GM12878 (cell line): ENCODE measurements around the gene ARHGAP32. TPM values are rescaled to one million over a fixed set of nuclear protein-coding genes. Genes with fewer than 3 reads are reported as not detected.

ENCODE experiments used
- ATAC-seq: fragments of 200-7000 bp; cut with Tn5 transposase; 3 replicates; pipeline ENCODE4 v1.9.1; 2020; ENCODE audit warnings: mild to moderate bottlenecking, moderate library complexity
- BruUV-seq: library from RNA; stranded (reverse); fragments of 400-500 nt; replicated peaks from 2 replicates; lab custom pipeline; 2021; lab: Mats Ljungman, UMichigan
- CTCF ChIA-PET: fragments of 300-600 bp; sonication (Branson Sonifier 250); formaldehyde crosslinking; extraction: SDS; loops from one replicate; lab custom pipeline; 2021; ENCODE audit warnings: inconsistent platforms; lab: Yijun Ruan, JAX
- POLR2A ChIA-PET: fragments of 350-600 bp; formaldehyde crosslinking; extraction: SDS; loops from one replicate; lab custom pipeline; 2021; ENCODE audit warnings: inconsistent platforms; lab: Charles Lee
- RAD21 ChIA-PET: fragments of 300-600 bp; sonication (Branson Sonifier 250); formaldehyde crosslinking; loops from one replicate; lab custom pipeline; 2023; ENCODE audit warnings: antibody characterized with exemption; ENCODE audit not compliant: unreplicated experiment; lab: Charles Lee
- SMC1A ChIA-PET: fragments of 300-600 bp; sonication (Branson Sonifier 250); formaldehyde crosslinking; loops from one replicate; lab custom pipeline; 2023; ENCODE audit not compliant: unreplicated experiment, uncharacterized antibody; lab: Charles Lee
- DNase-seq: peaks from one replicate; pipeline ENCODE4 v3.0.0-alpha.2; 2011; ENCODE audit warnings: low read depth, low spot score
- FAIRE-seq: peaks from 3 replicates; lab custom pipeline; 2011; peaks lifted over from hg19 to GRCh38; lab: Jason Lieb, UNC
- H2AFZ ChIP-seq: 2 replicates; pipeline ENCODE4 v1.6.0; 2011; ENCODE audit warnings: low read depth, low read length, control low read depth; ENCODE audit not compliant: control insufficient read depth
- H3K27ac ChIP-seq: 2 replicates; pipeline ENCODE4 v1.5.1; 2011; ENCODE audit warnings: control low read depth; ENCODE audit not compliant: control insufficient read depth, insufficient read depth
- H3K27me3 ChIP-seq, 2 experiments: replicated peaks in 1 of 2; 2 replicates each; pipeline versions ENCODE4 v1.6.0 to v1.6.1; 2011; ENCODE audit warnings: low read length in 1 of 2; ENCODE audit not compliant: control insufficient read depth in 2 of 2, insufficient read depth in 2 of 2
- H3K36me3 ChIP-seq, 2 experiments: 2 replicates each; pipeline ENCODE4 v1.5.1; 2011; ENCODE audit warnings: low read length in 1 of 2; ENCODE audit not compliant: control insufficient read depth in 2 of 2, insufficient read depth in 2 of 2
- H3K4me1 ChIP-seq: 2 replicates; pipeline ENCODE4 v1.6.1; 2011; ENCODE audit warnings: mild to moderate bottlenecking, low read length, moderate library complexity, mixed read lengths; ENCODE audit not compliant: control insufficient read depth, insufficient read depth
- H3K4me2 ChIP-seq: 2 replicates; pipeline ENCODE4 v1.6.0; 2011; ENCODE audit warnings: control low read depth; ENCODE audit not compliant: control insufficient read depth, insufficient read depth
- H3K4me3 ChIP-seq: fragments of 200-600 bp; sonication (generic); 2 replicates; pipeline ENCODE4 v1.5.1; 2016
- H3K79me2 ChIP-seq: 2 replicates; pipeline ENCODE4 v1.6.0; 2011; ENCODE audit warnings: low read length; ENCODE audit not compliant: control insufficient read depth, insufficient read depth
- H3K9ac ChIP-seq: 2 replicates; pipeline ENCODE4 v1.8.0; 2011; ENCODE audit warnings: low read length, control low read depth, mixed read lengths; ENCODE audit not compliant: control insufficient read depth, insufficient read depth
- H3K9me3 ChIP-seq: replicated peaks from 3 replicates; pipeline ENCODE4 v1.5.1; 2011; ENCODE audit warnings: mild to moderate bottlenecking, low read length; ENCODE audit not compliant: control insufficient read depth, insufficient read depth
- H4K20me1 ChIP-seq: 2 replicates; pipeline ENCODE4 v1.6.0; 2011; ENCODE audit not compliant: control insufficient read depth, insufficient read depth
- BHLHE40 ChIP-seq, 2 experiments: fragments of 450-650 bp in 1 of 2; IDR thresholded peaks; 2 replicates each; pipeline ENCODE4 v1.6.1; 2011 to 2017; ENCODE audit warnings: low read depth in 2 of 2, borderline replicate concordance in 1 of 2, improper control_type of control experiment in 1 of 2, low read length in 1 of 2, mild to moderate bottlenecking in 1 of 2
- CEBPZ ChIP-seq: fragments of 150-350 bp; IDR thresholded peaks from 2 replicates; pipeline ENCODE4 v1.6.1; 2016; ENCODE audit warnings: low read depth, low read length
- HDAC2 ChIP-seq: fragments of 200-600 bp; sonication (generic); IDR thresholded peaks from 2 replicates; pipeline ENCODE4 v1.6.1; 2017
- IRF4 ChIP-seq: IDR thresholded peaks from 2 replicates; pipeline ENCODE4 v1.6.1; 2011; ENCODE audit warnings: low read depth, low read length
- PAX5 ChIP-seq: IDR thresholded peaks from 2 replicates; pipeline ENCODE4 v1.6.1; 2011; ENCODE audit warnings: low read depth, low read length, borderline replicate concordance
- SPI1 ChIP-seq: IDR thresholded peaks from 2 replicates; pipeline ENCODE4 v1.6.1; 2011; ENCODE audit warnings: low read depth, mild to moderate bottlenecking, low read length, moderate library complexity, borderline replicate concordance; ENCODE audit not compliant: insufficient read depth
- ZBTB11 ChIP-seq: fragments of 450-650 bp; formaldehyde crosslinking; IDR thresholded peaks from 2 replicates; pipeline ENCODE4 v1.5.0; 2022; ENCODE audit warnings: mild to moderate bottlenecking, missing genetic modification characterization
- ZNF207 ChIP-seq: fragments of 450-650 bp; IDR thresholded peaks from 2 replicates; pipeline ENCODE4 v1.6.1; 2014; ENCODE audit warnings: antibody characterized with exemption, mild to moderate bottlenecking, borderline replicate concordance
- ZNF24 ChIP-seq: fragments of 450-650 bp; IDR thresholded peaks from 2 replicates; pipeline ENCODE4 v1.6.1; 2017; ENCODE audit warnings: antibody characterized with exemption, mild to moderate bottlenecking
- ZNF274 ChIP-seq: IDR thresholded peaks from one replicate; pipeline ENCODE4 v1.8.0; 2011; ENCODE audit not compliant: insufficient read length, insufficient read depth
- ZSCAN29 ChIP-seq: fragments of 450-650 bp; IDR thresholded peaks from 2 replicates; pipeline ENCODE4 v1.6.1; 2017; ENCODE audit warnings: mild to moderate bottlenecking, moderate library complexity
- ZZZ3 ChIP-seq: IDR thresholded peaks from 2 replicates; pipeline ENCODE4 v1.6.1; 2011; ENCODE audit warnings: low read depth; ENCODE audit not compliant: control insufficient read depth, insufficient read length
- WGBS: methylation state at CpG from one replicate; pipeline ENCODE4 v1.1.6; 2016; ENCODE audit warnings: low lambda C conversion rate; ENCODE audit not compliant: insufficient replicate concordance, insufficient coverage; ENCODE audit errors: missing lambda C conversion rate; 5-methylcytosine and 5-hydroxymethylcytosine counted together
- in situ Hi-C: fragments of 300-500 bp; cut with MboI; formaldehyde crosslinking; loops from 9 replicates; pipeline ENCODE4 v1.14.3; 2018; ENCODE audit warnings: mixed read lengths
- intact Hi-C: fragments of 100-400 bp; cut with micrococcal nuclease; formaldehyde crosslinking; loops from one replicate; pipeline ENCODE4 v1.14.2; 2022; ENCODE audit not compliant: unreplicated experiment
- polyA plus RNA-seq, 11 experiments: library from polyadenylated mRNA; depleted of rRNA in 4 of 11; unstranded in 6 of 11; stranded (reverse) in 5 of 11; fragments of >200 nt; fragmentation: Nextera tagmentation in 4 of 11; fragmentation: Illumina TruSeq in 1 of 11; extraction: Ambion mirVana in 4 of 11; extraction: Trizol in 1 of 11; gene quantifications; 1 replicate in 1 of 11; 2 replicates in 10 of 11; pipeline versions ENCODE4 v1.2.1 to v1.2.3, GENCODE V29; 2011 to 2016; ENCODE audit warnings: inconsistent platforms in 2 of 11, missing spikeins in 2 of 11, low read depth in 1 of 11
- total RNA-seq, 4 experiments: library from RNA; depleted of rRNA in 3 of 4; stranded (reverse); fragments of >200 nt in 3 of 4; fragmentation: Illumina TruSeq in 1 of 4; extraction: Trizol in 1 of 4; gene quantifications; 2 replicates each; pipeline versions ENCODE4 v1.2.1 to v1.2.3, GENCODE V29; 2013 to 2021
- TF ChIP-seq, protein P1 (sequence below): fragments of 450-650 bp; IDR thresholded peaks from 2 replicates; pipeline ENCODE4 v1.6.1; 2017; ENCODE audit warnings: mild to moderate bottlenecking, low read depth, inconsistent platforms; ENCODE audit not compliant: poor library complexity, severe bottlenecking

Gene ARHGAP32
- total and polyA plus RNA-seq, 10 of the 15 experiments (the other 5 are each of a cell fraction or from before 2014, with no cell fraction given), result under 0.01 to 0.46 (median 0.12) TPM; not detected in 1

GRCh38 chr11:128943428-128943976 lies 248.6 kb downstream of the ARHGAP32 start (continued):
- no peak for TF ChIP-seq IRF4
- no peak for TF ChIP-seq SPI1
- no peak for TF ChIP-seq ZSCAN29

DNA sequence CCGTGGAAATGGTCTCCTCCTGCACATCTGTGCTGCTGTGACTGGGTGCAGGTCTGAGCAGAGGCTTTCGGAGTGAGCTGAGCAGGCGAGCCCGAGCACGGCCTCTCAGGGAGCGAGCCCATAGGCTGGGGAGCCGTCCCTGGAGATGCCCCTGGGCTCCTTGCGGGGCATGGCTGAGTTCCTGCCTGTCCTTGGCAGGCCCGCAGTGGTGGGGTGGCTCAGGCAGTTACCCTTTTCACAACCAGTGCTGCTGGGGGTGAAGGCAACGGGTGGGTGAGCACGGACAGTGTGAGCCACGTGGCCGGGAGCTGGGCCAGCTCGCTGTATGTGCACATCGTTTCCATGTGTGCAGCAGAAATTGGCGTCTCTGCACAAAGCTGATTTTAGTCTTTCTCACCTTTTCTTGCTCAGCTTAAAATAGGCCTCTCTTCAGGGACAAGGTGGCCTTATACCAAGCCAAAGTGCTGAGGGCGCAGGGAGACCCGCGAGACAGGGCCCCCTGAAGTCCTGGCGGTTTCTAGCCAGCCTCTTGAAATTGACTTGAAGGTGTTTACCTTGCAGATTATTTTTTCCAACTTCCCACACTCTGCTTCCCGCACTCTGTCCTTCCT lies 249.2 kb downstream of the ARHGAP32 start, which contains the start of gene TP53AIP1:
TP53AIP1 (minus strand) TSS at position 55 of the 611 bp plus-strand sequence. CDS start 5,053 bp downstream, outside the sequence.
- no peak within 1 kb of the TSS for H3K27ac ChIP-seq
- no peak within 1 kb of the TSS for H2AFZ ChIP-seq
- no peaks in the 10 kb centered on the region for H3K4me1 ChIP-seq
- no peaks in the 10 kb centered on the region for H3K9me3 ChIP-seq
- DNase-seq (no peak), FAIRE-seq (no peak), ATAC-seq (no peak)
- CTCF ChIA-PET, result interaction anchor here (1.4 to 2.0 kb wide), 3 partner anchors 13 to 58 kb away, joined by 3 to 7 read pairs (median 4); no protein-coding TSS in a partner anchor
- WGBS, result 43% methylated on average over 21 of the region's 21 CpGs
- peaks cover 0 to 7% of the 10 kb centered on the region in 2 experiments; a peak in 2 of 4 replicates for H3K27me3 ChIP-seq
- H3K36me3 ChIP-seq, result no peaks in the 10 kb centered on the region
- H3K9ac ChIP-seq, result no peak within 1 kb of the TSS
- intact Hi-C loops, result no loop called here
- BruUV-seq, result no TSS peak
- H3K4me3 ChIP-seq, result no peak within 1 kb of the TSS
- H3K4me2 ChIP-seq, result no peak within 1 kb of the TSS
- H4K20me1 ChIP-seq, result no peaks in the 10 kb centered on the region; the same call in 1 of the 2 replicates
- SMC1A ChIA-PET, result no interaction called here
- POLR2A ChIA-PET, result no interaction called here
- RAD21 ChIA-PET, result no interaction called here
- in situ Hi-C loops, result no loop called here
- H3K79me2 ChIP-seq, result no peaks in the 10 kb centered on the region
- TF ChIP-seq ZZZ3 (no peak), PAX5 (no peak), HDAC2 (no peak), ZBTB11 (no peak), ZNF207 (no peak), BHLHE40 (IDR thresholded peaks at IDR 0.05; ENCODE audit: borderline replicate concordance in 1 of 2, low read depth in 2 of 2, low read length in 1 of 2) (no peak), ZNF24 (no peak), ZNF274 (no peak), CEBPZ (no peak)
- TF ChIP-seq, protein P1, sequence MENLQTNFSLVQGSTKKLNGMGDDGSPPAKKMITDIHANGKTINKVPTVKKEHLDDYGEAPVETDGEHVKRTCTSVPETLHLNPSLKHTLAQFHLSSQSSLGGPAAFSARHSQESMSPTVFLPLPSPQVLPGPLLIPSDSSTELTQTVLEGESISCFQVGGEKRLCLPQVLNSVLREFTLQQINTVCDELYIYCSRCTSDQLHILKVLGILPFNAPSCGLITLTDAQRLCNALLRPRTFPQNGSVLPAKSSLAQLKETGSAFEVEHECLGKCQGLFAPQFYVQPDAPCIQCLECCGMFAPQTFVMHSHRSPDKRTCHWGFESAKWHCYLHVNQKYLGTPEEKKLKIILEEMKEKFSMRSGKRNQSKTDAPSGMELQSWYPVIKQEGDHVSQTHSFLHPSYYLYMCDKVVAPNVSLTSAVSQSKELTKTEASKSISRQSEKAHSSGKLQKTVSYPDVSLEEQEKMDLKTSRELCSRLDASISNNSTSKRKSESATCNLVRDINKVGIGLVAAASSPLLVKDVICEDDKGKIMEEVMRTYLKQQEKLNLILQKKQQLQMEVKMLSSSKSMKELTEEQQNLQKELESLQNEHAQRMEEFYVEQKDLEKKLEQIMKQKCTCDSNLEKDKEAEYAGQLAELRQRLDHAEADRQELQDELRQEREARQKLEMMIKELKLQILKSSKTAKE, result no peak
